Right atrium auricular region (tissue), 2 donors: ENCODE results near the gene PTPRN2. TPM values are rescaled to one million over a fixed set of nuclear protein-coding genes. Genes with fewer than 3 reads are reported as not detected.
"Not testable (repeated sequence)": the region's sequence is repeated elsewhere in the genome, so short reads cannot be mapped to it uniquely, and the experiment has no call there.

Source experiments
- DNase-seq: peaks from one replicate; pipeline ENCODE4 v3.0.0-alpha.2; 2019; ENCODE audit warnings: low spot score
- H3K27ac ChIP-seq, 2 donors: fragments of 200-600 bp; sonication (generic); 1 replicate in 1 of 2; 2 replicates in 1 of 2; pipeline ENCODE4 v1.5.1; 2016 to 2019
- H3K27me3 ChIP-seq, 2 donors: fragments of 200-600 bp; sonication (generic); one replicate each; pipeline versions ENCODE4 v1.5.1 to v1.6.0; 2017 to 2019
- H3K36me3 ChIP-seq: fragments of 200-600 bp; sonication (generic); one replicate; pipeline ENCODE4 v1.5.1; 2016
- H3K4me1 ChIP-seq, 2 donors: fragments of 200-600 bp; sonication (generic); one replicate each; pipeline versions ENCODE4 v1.5.1 to v1.6.0; 2017 to 2019
- H3K4me3 ChIP-seq, 2 donors: fragments of 200-600 bp; sonication (generic); 1 replicate in 1 of 2; 2 replicates in 1 of 2; pipeline ENCODE4 v1.5.1; 2017 to 2019; ENCODE audit warnings: mild to moderate bottlenecking in 1 of 2, moderate library complexity in 1 of 2
- H3K9me3 ChIP-seq, 2 donors: fragments of 200-600 bp; sonication (generic); one replicate each; pipeline ENCODE4 v1.5.1; 2019
- CTCF ChIP-seq, 2 donors: fragments of 200-600 bp; sonication (generic); IDR thresholded peaks; one replicate each; pipeline ENCODE4 v1.5.1; 2019; ENCODE audit warnings: antibody characterized with exemption in 2 of 2
- total RNA-seq, 2 donors: library from RNA; depleted of rRNA; stranded (reverse); fragments of >200 nt; gene quantifications; one replicate each; pipeline ENCODE4 v1.1.0, GENCODE V29; 2016

The PTPRN2 gene
- total RNA-seq, 2 donors from 2014 or later, result 2.6 to 2.7 TPM

GRCh38 chr7:157941210-157941609 lies 646.4 kb downstream of the PTPRN2 start:
- TF ChIP-seq CTCF (IDR thresholded peaks at IDR 0.05), result no peak
- H3K27me3 ChIP-seq, result no peaks in the 10 kb centered on the region
- H3K36me3 ChIP-seq, result no peaks in the 10 kb centered on the region
- DNase-seq, result no peak
- H3K9me3 ChIP-seq, result no peaks in the 10 kb centered on the region
- no peak overlapping the region for H3K27ac ChIP-seq
- no peak overlapping the region for H3K4me3 ChIP-seq
- no peaks in the 10 kb centered on the region for H3K4me1 ChIP-seq

GRCh38 chr7:157940497-157940896 lies 647.1 kb downstream of the PTPRN2 start:
- TF ChIP-seq CTCF (IDR thresholded peaks at IDR 0.05), result no peak
- Histone ChIP-seq H3K27ac (no peak overlapping the region), H3K4me1 (no peaks in the 10 kb centered on the region), H3K36me3 (no peaks in the 10 kb centered on the region), H3K27me3 (no peaks in the 10 kb centered on the region), H3K4me3 (no peak overlapping the region), H3K9me3 (no peaks in the 10 kb centered on the region)
- DNase-seq, result no peak

GRCh38 chr7:157938211-157938610 lies 649.4 kb downstream of the PTPRN2 start:
- peaks cover 0 to 1% of the 10 kb centered on the region in 2 donors for H3K9me3 ChIP-seq
- no peaks in the 10 kb centered on the region for H3K27me3 ChIP-seq
- TF ChIP-seq CTCF (IDR thresholded peaks at IDR 0.05), result no peak
- H3K4me3 ChIP-seq, result no peak overlapping the region
- H3K4me1 ChIP-seq, result no peaks in the 10 kb centered on the region
- no peak for DNase-seq
- H3K36me3 ChIP-seq, result no peaks in the 10 kb centered on the region
- no peak overlapping the region for H3K27ac ChIP-seq

- Histone ChIP-seq H3K9me3 (peaks cover 0 to 10% of the 10 kb centered on the region in 2 donors), H3K27me3 (no peaks in the 10 kb centered on the region), H3K4me3 (no peak overlapping the region), H3K4me1 (no peaks in the 10 kb centered on the region), H3K36me3 (no peaks in the 10 kb centered on the region), H3K27ac (no peak overlapping the region)
- DNase-seq, result no peak
- TF ChIP-seq CTCF (IDR thresholded peaks at IDR 0.05), result no peak
Observed at GRCh38 chr7:157937406-157937805, 650.2 kb downstream of the PTPRN2 start.

GRCh38 chr7:157936976-157937375 lies 650.6 kb downstream of the PTPRN2 start:
- DNase-seq, result no peak

GRCh38 chr7:157935721-157936120 lies 651.9 kb downstream of the PTPRN2 start:
- H3K9me3 ChIP-seq, result peaks cover 0 to 12% of the 10 kb centered on the region in 2 donors
- not testable (repeated sequence) for H3K27me3 ChIP-seq, H3K27ac ChIP-seq, H3K36me3 ChIP-seq, H3K4me1 ChIP-seq, DNase-seq, H3K4me3 ChIP-seq

More at GRCh38 chr7:157936976-157937375, 650.6 kb downstream of the PTPRN2 start:
- Histone ChIP-seq H3K4me1 (no peaks in the 10 kb centered on the region), H3K27ac (no peak overlapping the region), H3K27me3 (no peaks in the 10 kb centered on the region), H3K9me3 (peaks cover 0 to 12% of the 10 kb centered on the region in 2 donors), H3K4me3 (no peak overlapping the region), H3K36me3 (no peaks in the 10 kb centered on the region)
- TF ChIP-seq CTCF (IDR thresholded peaks at IDR 0.05), result no peak

GRCh38 chr7:157933219-157934155 lies 654.1 kb downstream of the PTPRN2 start:
- H3K4me1 ChIP-seq, H3K27me3 ChIP-seq, H3K27ac ChIP-seq, DNase-seq, H3K4me3 ChIP-seq, H3K36me3 ChIP-seq: not testable (repeated sequence)
- H3K9me3 ChIP-seq, result peaks cover 0 to 12% of the 10 kb centered on the region in 2 donors
